ENCODE results near the gene NDST1. TPM values are rescaled to one million over a fixed set of nuclear protein-coding genes. Genes with fewer than 3 reads are reported as not detected.
A peak's percentile ranks its signal among the peaks of the same experiment; 100 is the strongest.

Gene NDST1
- total RNA-seq, 1 experiment from 2014 or later, result 69.9 TPM

DNA sequence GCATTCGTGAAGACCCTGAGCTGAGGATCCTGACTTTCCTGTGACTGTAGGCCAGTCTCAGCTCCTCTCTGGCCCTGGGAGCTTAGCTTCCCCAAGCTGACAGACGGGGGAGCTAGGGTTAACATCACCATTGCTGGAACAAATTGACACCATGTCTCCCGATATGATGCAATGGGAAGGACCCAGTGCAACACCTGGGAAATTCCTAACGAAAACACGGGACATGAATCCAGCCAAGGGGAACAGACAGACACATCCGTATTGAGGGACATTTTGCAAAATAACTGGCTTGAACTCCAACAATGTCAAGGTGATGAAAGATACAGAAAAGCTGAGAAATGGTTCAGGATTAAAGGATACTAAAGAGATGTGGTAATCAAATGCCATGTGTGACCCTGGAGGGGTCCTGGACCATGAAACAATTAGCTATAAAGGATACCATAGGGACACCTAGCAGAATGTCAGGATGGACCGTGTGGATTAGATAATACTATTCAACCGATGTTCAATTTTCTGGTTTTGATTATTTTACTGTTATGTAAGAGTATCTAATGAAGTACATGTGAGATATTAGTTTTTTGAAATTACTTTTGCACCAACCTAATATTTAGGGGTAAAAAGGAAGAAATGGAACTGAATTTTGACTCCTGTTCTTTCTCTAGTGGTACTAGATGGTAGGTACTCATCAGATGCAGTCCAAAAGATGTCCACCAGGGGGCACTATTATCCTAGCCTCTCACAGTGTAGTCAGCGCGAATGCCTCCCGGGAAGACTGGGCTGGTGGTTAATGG lies 52.7 kb downstream of the NDST1 start (continued):
- peak; percentile 93 for TF ChIP-seq CTCF (IDR thresholded peaks at IDR 0.05)

DNA sequence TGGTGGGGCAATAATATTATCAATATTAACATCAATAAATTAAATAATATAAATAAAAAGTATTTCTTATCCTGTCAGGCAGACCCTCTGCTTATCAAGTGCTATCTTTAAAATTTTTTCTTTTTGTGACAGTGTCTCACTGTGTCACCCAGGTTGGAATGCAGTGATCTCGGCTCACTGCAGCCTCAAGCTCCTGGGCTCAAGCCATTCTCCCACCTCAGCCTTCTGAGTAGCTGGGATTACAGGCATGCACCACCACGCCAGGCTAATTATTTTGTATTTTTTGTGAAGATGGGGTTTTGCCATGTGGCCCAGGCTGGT lies 53.2 kb downstream of the NDST1 start:
- ChIA-PET CTCF (interaction anchor here (0.6 to 6.0 kb wide), 29 partner anchors 9 to 604 kb away, joined by 3 to 100 read pairs (median 5); partner anchors contain the start of genes DCTN4, IRGM, RBM22 and RPS14), POLR2A (interaction anchor here (1.0 to 2.1 kb wide), 4 partner anchors 95 to 198 kb away, joined by 3 to 14 read pairs (median 6); partner anchors contain the start of genes DCTN4 and RBM22)
- DNase-seq (ENCODE audit: low spot score) (no peak), ATAC-seq (no peak)
- no peak for TF ChIP-seq ZNF232 (CRISPR knock-in tag; IDR thresholded peaks at IDR 0.05)
- TF ChIP-seq CTCF (IDR thresholded peaks at IDR 0.05), result peak; percentile 6; the same call in 1 of the 2 replicates
- TF ChIP-seq GTF2I (CRISPR knock-in tag; conservative IDR thresholded peaks at IDR 0.05), result no peak
- no peak for TF ChIP-seq CREB1 (CRISPR knock-in tag; IDR thresholded peaks at IDR 0.05)
- TF ChIP-seq ZNF121 (CRISPR knock-in tag; IDR thresholded peaks at IDR 0.05), result no peak
- TF ChIP-seq ESRRA (CRISPR knock-in tag; IDR thresholded peaks at IDR 0.05; ENCODE audit: borderline replicate concordance), result no peak
- Mint-ChIP-seq H3K4me1 (peaks cover 15% of the 10 kb centered on the region), H3K36me3 (no peaks in the 10 kb centered on the region; the same call in 1 of the 2 replicates), H3K27me3 (ENCODE audit: low read depth) (no peaks in the 10 kb centered on the region), H3K27ac (no peak overlapping the region), H3K9me3 (peaks cover 8% of the 10 kb centered on the region; the same call in 1 of the 2 replicates), H3K4me3 (no peak overlapping the region)

GRCh38 chr5:150561571-150562275 lies 53.8 kb downstream of the NDST1 start:
- CTCF ChIA-PET, result interaction anchor here (0.6 to 6.0 kb wide), 18 partner anchors 12 to 428 kb away, joined by 3 to 100 read pairs (median 7); partner anchors contain the start of genes IRGM and RBM22
- no peak for DNase-seq (ENCODE audit: low spot score)

More at GRCh38 chr5:150561571-150562275, 53.8 kb downstream of the NDST1 start:
- no peaks in the 10 kb centered on the region; the same call in 1 of the 2 replicates for H3K36me3 Mint-ChIP-seq
- POLR2A ChIA-PET, result interaction anchor here (1.0 to 2.1 kb wide), 3 partner anchors 95 to 197 kb away, joined by 3 to 7 read pairs (median 4); partner anchors contain the start of genes DCTN4 and RBM22
- no peaks in the 10 kb centered on the region for H3K27me3 Mint-ChIP-seq (ENCODE audit: low read depth)
- H3K27ac Mint-ChIP-seq, result no peak overlapping the region
- H3K4me1 Mint-ChIP-seq, result peaks cover 12% of the 10 kb centered on the region
- ATAC-seq, result no peak
- TF ChIP-seq MXD4 (CRISPR knock-in tag; IDR thresholded peaks at IDR 0.05; ENCODE audit: borderline replicate concordance), result no peak
- no peak for TF ChIP-seq CREB1 (CRISPR knock-in tag; IDR thresholded peaks at IDR 0.05)
- TF ChIP-seq, protein P1, sequence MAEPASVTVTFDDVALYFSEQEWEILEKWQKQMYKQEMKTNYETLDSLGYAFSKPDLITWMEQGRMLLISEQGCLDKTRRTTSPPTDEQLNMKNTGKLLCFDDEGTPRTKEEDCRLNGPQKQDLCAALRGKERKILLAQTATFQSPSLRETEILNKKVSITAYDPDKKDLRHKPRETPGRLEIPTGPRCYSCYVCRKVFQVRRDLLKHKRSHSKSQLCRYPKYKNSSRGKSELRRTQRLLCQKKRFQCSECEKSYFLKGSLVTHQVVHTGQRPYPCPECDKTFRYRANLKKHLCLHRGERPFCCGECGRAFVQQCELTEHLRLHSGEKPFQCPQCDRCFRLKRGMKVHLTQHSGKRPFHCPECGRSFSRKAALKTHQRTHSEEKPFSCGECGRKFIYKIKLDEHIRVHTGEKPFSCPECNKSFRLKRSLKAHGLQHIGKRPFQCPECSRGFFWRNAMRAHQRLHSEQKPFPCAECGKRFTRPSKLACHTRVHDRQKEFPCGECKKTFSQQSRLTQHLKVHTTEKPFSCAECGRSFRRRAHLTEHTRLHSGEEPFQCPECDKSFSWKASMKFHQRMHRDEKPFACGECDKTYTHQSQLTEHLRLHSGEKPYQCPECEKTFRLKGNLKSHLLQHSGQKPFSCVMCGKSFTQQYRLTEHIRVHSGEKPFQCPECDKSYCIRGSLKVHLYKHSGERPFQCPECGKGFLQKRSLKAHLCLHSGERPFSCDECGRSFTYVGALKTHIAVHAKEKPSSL (CRISPR knock-in tag; conservative IDR thresholded peaks at IDR 0.05), result no peak
- no peak for TF ChIP-seq AR (CRISPR knock-in tag; IDR thresholded peaks at IDR 0.05)
- H3K4me3 Mint-ChIP-seq, result no peak overlapping the region
- peaks cover 8% of the 10 kb centered on the region; the same call in 1 of the 2 replicates for H3K9me3 Mint-ChIP-seq
